ENCODE data around the gene PLA2G2A. TPM values are rescaled to one million over a fixed set of nuclear protein-coding genes. Genes with fewer than 3 reads are reported as not detected.
"Not testable (repeated sequence)": the region's sequence is repeated elsewhere in the genome, so short reads cannot be mapped to it uniquely, and the experiment has no call there.

Gene PLA2G2A
- not detected in 2 replicates for total RNA-seq (2014; rRNA removed; shearing (Covaris generic))

- H3K4me1 ChIP-seq, result no peaks in the 10 kb centered on the region
- no peaks in the 10 kb centered on the region; the same call in 1 of the 2 replicates for H3K27me3 ChIP-seq
- H3K36me3 ChIP-seq, result no peaks in the 10 kb centered on the region
- DNase-seq, result no peak
- H3K4me3 ChIP-seq, result no peak within 1 kb of the TSS
- H3K27ac ChIP-seq, result no peak within 1 kb of the TSS
- no peaks in the 10 kb centered on the region for H3K9me3 ChIP-seq (replicated peaks)
Measured at GRCh38 chr1:19979494-19979977, at the start of gene PLA2G2A. Gene PLA2G2A, minus strand, starts transcription at chr1:19979618. Its CDS starts 845 bp downstream, at chr1:19978773.

GRCh38 chr1:20028726-20029125, 49.3 kb upstream of the PLA2G2A start:
- 0 out of 2 replicates have a peak, but pooled peaks cover 4% of the 10 kb centered on the region for H3K9me3 ChIP-seq (replicated peaks)
- no peak overlapping the region for H3K4me3 ChIP-seq
- H3K36me3 ChIP-seq, result no peaks in the 10 kb centered on the region
- DNase-seq, result no peak
- H3K27ac ChIP-seq, result no peak overlapping the region
- H3K27me3 ChIP-seq, result no peaks in the 10 kb centered on the region
- peaks cover 40% of the 10 kb centered on the region for H3K4me1 ChIP-seq

- no peak overlapping the region for H3K27ac ChIP-seq
- H3K36me3 ChIP-seq, result no peaks in the 10 kb centered on the region
- no peak for DNase-seq
- H3K9me3 ChIP-seq (replicated peaks), result 0 out of 2 replicates have a peak, but pooled peaks cover 4% of the 10 kb centered on the region
- H3K4me1 ChIP-seq, result peaks cover 39% of the 10 kb centered on the region
- no peaks in the 10 kb centered on the region for H3K27me3 ChIP-seq
- H3K4me3 ChIP-seq, result no peak overlapping the region
Measured at GRCh38 chr1:20028125-20028524, 48.7 kb upstream of the PLA2G2A start.

GRCh38 chr1:20017741-20018140, 38.3 kb upstream of the PLA2G2A start:
- Histone ChIP-seq H3K36me3 (no peaks in the 10 kb centered on the region), H3K27me3 (no peaks in the 10 kb centered on the region), H3K4me1 (no peaks in the 10 kb centered on the region), H3K27ac (no peak overlapping the region), H3K4me3 (no peak overlapping the region), H3K9me3 (replicated peaks) (peaks cover 9% of the 10 kb centered on the region)
- no peak for DNase-seq

- H3K27ac ChIP-seq, result no peak overlapping the region
- H3K4me1 ChIP-seq, result no peaks in the 10 kb centered on the region
- H3K4me3 ChIP-seq, result no peak overlapping the region
Measured at GRCh38 chr1:20014153-20014552, 34.7 kb upstream of the PLA2G2A start.

GRCh38 chr1:20010016-20010415, 30.6 kb upstream of the PLA2G2A start:
- Histone ChIP-seq H3K27me3 (no peaks in the 10 kb centered on the region), H3K36me3 (no peaks in the 10 kb centered on the region), H3K27ac (no peak overlapping the region), H3K4me1 (no peaks in the 10 kb centered on the region), H3K4me3 (no peak overlapping the region), H3K9me3 (replicated peaks) (no peaks in the 10 kb centered on the region)
- DNase-seq, result no peak

More at GRCh38 chr1:20014153-20014552, 34.7 kb upstream of the PLA2G2A start:
- Histone ChIP-seq H3K36me3 (no peaks in the 10 kb centered on the region), H3K27me3 (no peaks in the 10 kb centered on the region), H3K9me3 (replicated peaks) (peaks cover 8% of the 10 kb centered on the region)
- DNase-seq, result no peak

- no peak overlapping the region for H3K27ac ChIP-seq
- no peaks in the 10 kb centered on the region for H3K27me3 ChIP-seq
- H3K9me3 ChIP-seq (replicated peaks), result peaks cover 3% of the 10 kb centered on the region; the same call in 1 of the 2 replicates
- no peak for DNase-seq
- H3K36me3 ChIP-seq, result no peaks in the 10 kb centered on the region
- no peak overlapping the region for H3K4me3 ChIP-seq
- H3K4me1 ChIP-seq, result no peaks in the 10 kb centered on the region
Measured at GRCh38 chr1:20009212-20009611, 29.8 kb upstream of the PLA2G2A start.

GRCh38 chr1:20008391-20008841, 29.0 kb upstream of the PLA2G2A start:
- H3K4me1 ChIP-seq, result no peaks in the 10 kb centered on the region
- H3K36me3 ChIP-seq, result no peaks in the 10 kb centered on the region
- H3K27ac ChIP-seq, result no peak overlapping the region
- no peak overlapping the region for H3K4me3 ChIP-seq
- peaks cover 3% of the 10 kb centered on the region; the same call in 1 of the 2 replicates for H3K9me3 ChIP-seq (replicated peaks)
- no peaks in the 10 kb centered on the region for H3K27me3 ChIP-seq
- DNase-seq, result no peak

- H3K9me3 ChIP-seq (replicated peaks); H3K4me1 ChIP-seq; H3K27ac ChIP-seq; DNase-seq; H3K4me3 ChIP-seq; H3K27me3 ChIP-seq; H3K36me3 ChIP-seq: not testable (repeated sequence)
Measured at GRCh38 chr1:19998823-19999222, 19.4 kb upstream of the PLA2G2A start.

GRCh38 chr1:19990689-19991088, 11.3 kb upstream of the PLA2G2A start:
- H3K27me3 ChIP-seq, result peaks cover 5% of the 10 kb centered on the region; the same call in 1 of the 2 replicates
- H3K4me3 ChIP-seq, result no peak overlapping the region
- H3K36me3 ChIP-seq, result no peaks in the 10 kb centered on the region
- no peaks in the 10 kb centered on the region for H3K9me3 ChIP-seq (replicated peaks)
- H3K27ac ChIP-seq, result no peak overlapping the region
- DNase-seq, result no peak
- H3K4me1 ChIP-seq, result no peaks in the 10 kb centered on the region

- H3K27ac ChIP-seq; H3K36me3 ChIP-seq; H3K27me3 ChIP-seq; H3K4me1 ChIP-seq; H3K4me3 ChIP-seq; H3K9me3 ChIP-seq (replicated peaks); DNase-seq: not testable (repeated sequence)
Measured at GRCh38 chr1:19990182-19990582, 10.8 kb upstream of the PLA2G2A start.

GRCh38 chr1:19988267-19989006, 9.0 kb upstream of the PLA2G2A start:
- no peaks in the 10 kb centered on the region for H3K9me3 ChIP-seq (replicated peaks)
- peaks cover 4% of the 10 kb centered on the region; the same call in 1 of the 2 replicates for H3K27me3 ChIP-seq
- DNase-seq, result no peak
- no peak overlapping the region for H3K4me3 ChIP-seq
- H3K27ac ChIP-seq, result no peak overlapping the region
- H3K36me3 ChIP-seq, result no peaks in the 10 kb centered on the region
- no peaks in the 10 kb centered on the region for H3K4me1 ChIP-seq

GRCh38 chr1:19987719-19988118, 8.3 kb upstream of the PLA2G2A start:
- no peaks in the 10 kb centered on the region for H3K36me3 ChIP-seq
- DNase-seq, result no peak
- H3K27me3 ChIP-seq, result peaks cover 2% of the 10 kb centered on the region; the same call in 1 of the 2 replicates
- no peak overlapping the region for H3K4me3 ChIP-seq
- no peaks in the 10 kb centered on the region for H3K4me1 ChIP-seq
- no peaks in the 10 kb centered on the region for H3K9me3 ChIP-seq (replicated peaks)
- no peak overlapping the region for H3K27ac ChIP-seq

- not testable (repeated sequence) for DNase-seq; H3K36me3 ChIP-seq; H3K27ac ChIP-seq; H3K4me3 ChIP-seq; H3K9me3 ChIP-seq (replicated peaks); H3K27me3 ChIP-seq; H3K4me1 ChIP-seq
Measured at GRCh38 chr1:19984409-19985016, 5.1 kb upstream of the PLA2G2A start.
